ENCODE data around the gene ALX4. TPM values are rescaled to one million over a fixed set of nuclear protein-coding genes. Genes with fewer than 3 reads are reported as not detected.

ALX4 gene
- polyA plus RNA-seq, 5 donors: 0.05 to 0.37 (median 0.10) TPM

- no peak for DNase-seq
Observed at GRCh38 chr11:44267750-44268613, 42.0 kb downstream of the ALX4 start.

- no peak for DNase-seq
Observed at GRCh38 chr11:44267006-44267749, 42.8 kb downstream of the ALX4 start.

DNA sequence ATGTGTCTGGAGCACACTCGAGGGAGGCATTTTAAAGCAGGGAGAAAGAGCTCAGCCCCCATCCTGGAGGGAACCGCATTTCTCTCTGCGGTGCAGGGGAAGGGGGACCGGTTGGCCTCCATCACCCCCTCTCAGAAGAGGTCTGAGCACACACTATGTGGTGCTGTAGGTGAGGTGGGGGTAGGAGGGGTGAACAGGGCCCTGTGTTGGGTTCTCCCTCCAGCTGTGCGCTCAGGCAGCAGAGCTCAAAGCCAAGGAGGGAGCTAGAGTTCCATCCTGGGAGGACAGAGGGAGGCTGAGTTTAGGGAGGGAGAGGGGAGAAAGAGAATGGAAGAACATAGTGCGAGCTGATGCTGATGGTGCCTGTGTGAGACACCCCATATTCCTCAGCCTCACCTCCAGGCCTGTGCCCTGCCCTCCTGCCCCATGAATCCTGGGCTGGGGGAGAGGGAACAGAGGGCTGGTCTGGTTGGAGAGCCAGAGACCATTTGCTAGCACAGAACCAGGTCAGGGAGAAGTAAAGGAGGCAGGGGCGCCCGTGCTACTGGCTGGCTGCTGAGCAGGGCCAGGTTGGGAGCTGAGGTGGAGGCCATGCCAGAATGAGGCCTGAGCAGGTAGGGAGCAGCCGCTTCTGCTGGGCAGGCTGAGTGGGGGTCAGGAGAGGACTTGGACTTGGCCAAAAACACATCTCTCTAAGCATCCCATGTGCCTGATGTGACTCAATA lies 43.7 kb downstream of the ALX4 start:
- no peak for DNase-seq

DNA sequence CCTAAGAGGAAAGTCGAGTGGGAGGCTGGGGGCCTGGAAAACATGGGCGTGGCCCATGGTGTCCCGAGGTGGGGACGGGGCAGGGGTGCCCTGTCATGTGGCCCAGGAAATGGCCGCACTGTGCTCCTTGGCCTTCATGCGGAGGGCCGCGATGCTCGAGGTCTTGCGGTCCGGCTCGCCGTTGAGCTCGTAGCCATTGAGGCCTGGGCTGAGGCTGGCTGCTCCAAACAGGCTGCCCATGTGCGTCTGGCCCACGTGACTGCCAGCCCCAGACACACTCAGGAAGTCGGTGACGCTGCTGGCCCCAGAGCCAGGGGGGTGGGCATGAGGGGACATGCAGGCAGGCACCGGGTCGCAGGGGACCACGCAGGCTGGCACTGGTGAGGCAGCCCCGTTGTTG lies 45.2 kb downstream of the ALX4 start:
- no peak for DNase-seq

GRCh38 chr11:44264438-44264749 lies 45.5 kb downstream of the ALX4 start:
- DNase-seq: no peak

- no peak for DNase-seq
Observed at GRCh38 chr11:44263738-44264437, 46.1 kb downstream of the ALX4 start.

- DNase-seq: no peak
Observed at GRCh38 chr11:44261800-44262591, 47.9 kb downstream of the ALX4 start.

DNA sequence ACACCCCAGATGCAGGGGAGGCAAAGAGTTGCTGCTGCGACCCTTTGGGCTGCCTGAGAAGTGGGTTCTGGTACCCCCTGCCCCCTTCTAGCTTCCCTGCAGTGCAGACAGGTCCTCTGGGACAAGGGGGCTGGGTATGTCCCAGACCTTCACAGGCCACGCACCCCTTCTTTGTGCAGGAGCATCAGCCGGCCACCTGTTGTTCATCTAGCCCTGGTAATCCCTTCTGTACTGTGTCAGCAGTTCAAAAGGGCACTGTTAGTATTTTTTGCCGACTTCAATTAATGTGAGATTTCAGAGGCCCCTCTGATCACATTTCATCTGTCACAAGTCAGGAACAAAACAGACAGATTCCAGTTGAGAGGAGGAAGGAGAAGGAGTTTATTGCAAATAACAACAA lies 49.9 kb downstream of the ALX4 start:
- DNase-seq: no peak

DNA sequence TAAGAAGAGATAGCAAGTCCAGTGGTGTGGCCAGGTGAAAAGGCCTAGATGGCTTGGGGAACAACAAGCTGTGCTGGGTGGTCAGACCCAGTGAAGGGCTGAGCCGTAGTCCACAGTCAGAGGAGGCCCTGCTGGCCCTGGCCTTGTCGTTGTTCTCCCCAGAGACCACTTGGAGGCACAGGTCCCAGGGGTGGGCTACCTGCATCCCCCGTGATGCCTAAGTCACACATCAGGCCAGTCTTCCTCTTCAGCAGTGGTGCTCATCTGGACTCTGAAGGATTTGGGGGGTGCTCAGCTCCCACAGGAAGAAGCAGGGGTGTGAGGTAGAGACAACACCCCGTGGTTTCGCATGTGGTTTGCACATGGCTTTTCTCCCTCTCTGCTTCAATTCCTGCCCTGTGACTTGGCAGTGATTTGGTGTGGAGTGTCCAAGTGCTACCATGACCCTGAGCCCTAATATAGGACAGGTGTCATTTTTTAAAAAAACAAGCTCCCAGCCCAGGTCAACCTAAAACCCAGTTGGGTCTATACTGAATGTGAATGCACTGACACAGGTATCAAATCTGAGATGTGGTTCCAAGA lies 51.0 kb downstream of the ALX4 start:
- no peak for DNase-seq

DNA sequence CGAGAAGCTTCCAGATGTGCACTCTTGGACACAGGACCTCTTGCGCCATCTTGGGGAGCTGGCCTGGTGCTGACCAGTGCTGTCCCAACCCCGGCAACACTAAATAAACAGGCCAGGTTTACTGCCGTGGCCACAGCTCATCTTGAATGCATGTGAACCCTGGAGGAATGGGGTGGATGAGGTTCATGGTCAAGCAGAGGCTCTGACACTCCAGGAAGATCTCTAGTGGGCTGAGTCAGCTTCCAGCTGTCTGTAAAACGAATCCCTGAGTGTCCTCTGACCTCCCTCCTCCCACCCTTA lies 51.8 kb downstream of the ALX4 start:
- no peak for DNase-seq

DNA sequence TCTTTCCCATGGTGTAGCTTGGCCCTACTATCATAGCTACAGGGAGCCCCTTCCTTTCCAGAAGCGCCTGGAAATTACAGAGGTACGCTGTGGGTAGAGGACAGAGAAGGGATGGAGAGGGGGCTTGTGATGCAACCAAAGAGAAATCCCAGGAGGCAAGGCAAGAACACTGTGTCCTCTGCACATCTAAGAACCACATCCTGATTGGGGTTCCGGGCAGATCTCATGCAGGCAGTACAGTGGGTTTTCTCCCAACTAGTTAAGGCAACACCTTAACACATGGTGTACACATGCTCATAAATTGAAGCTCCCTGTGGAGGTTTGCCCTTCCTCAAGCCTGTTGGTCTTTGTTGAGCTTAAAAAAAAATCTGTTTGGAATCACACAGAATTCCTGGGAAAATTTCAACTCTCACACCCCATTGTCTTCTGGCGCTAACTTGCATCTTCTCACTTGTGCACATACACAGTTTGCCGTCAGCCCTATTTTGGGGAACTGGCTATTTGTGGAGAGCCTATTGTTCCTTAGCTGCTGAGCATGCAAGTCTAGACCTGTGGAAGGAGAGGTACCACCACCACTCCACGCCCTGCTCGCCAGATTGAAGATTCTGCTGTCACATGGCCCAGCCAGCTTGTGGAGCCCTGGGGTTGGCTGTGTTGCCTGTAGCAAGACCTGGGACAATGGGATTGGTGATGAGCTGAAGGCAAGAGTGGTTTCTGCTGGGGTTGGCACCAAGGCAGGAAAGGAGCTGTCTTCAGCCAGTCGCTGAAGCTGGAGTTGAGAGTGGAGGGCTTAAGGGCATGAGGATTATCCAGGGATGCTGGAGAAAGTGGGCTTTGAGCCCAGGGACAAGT lies 52.4 kb downstream of the ALX4 start:
- no peak for DNase-seq

DNA sequence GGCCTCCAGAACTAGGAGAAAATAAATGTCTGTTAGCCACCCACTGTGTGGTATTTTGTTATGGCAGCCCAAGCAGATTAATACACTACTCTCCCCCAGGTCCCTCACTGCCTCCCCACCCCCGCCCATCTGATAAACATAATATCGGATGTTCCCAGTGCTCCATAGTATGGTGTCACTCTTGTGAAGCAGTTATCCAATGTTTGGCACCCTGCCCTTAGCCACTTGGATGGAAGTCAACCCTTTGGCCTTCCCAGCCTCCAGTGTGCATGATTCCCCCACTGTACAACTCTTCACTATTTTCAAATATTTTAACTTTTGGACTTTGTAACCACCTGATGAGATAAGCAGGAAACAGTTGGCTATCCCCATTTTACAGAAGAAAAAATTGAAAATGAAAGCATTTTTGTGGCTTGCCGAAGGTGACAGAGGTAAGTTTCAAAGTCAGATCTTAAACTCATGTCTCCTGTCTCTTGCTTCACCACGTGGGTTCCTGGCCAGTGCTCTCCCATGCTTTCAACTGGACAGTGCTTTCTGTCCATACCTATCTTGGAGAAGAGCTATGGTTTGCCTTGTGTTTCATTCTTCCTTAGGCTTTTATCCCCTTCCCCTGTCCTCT lies 53.2 kb downstream of the ALX4 start:
- no peak for DNase-seq

GRCh38 chr11:44255406-44256071 lies 54.4 kb downstream of the ALX4 start:
- DNase-seq: no peak

- DNase-seq: no peak
Observed at GRCh38 chr11:44252999-44253602, 56.8 kb downstream of the ALX4 start.

GRCh38 chr11:44250421-44250820 lies 59.5 kb downstream of the ALX4 start:
- DNase-seq: no peak

GRCh38 chr11:44248109-44248508 lies 61.8 kb downstream of the ALX4 start:
- DNase-seq: no peak

DNA sequence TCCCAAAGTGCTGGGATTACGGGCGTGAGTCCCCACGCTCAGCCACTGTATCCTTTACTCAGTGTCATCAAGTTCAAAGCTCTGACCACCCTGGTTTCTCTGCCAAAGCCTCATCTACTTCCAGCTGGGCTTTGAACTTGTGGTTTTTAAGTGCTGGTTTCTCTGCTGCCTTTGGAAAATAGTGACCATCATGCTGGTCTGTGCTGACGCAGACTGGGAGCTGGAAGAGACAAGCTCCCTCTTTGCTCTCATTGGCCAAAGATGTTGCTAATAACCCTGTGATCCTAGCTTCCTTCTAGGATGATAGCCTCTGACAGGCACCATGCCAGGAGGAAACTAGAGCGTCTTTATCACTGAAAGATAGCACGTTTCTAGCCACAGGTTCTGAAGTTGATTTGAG lies 62.4 kb downstream of the ALX4 start:
- DNase-seq: no peak

- peak in 1 of 2 donors; percentile 51 for DNase-seq
Observed at GRCh38 chr11:44246726-44247125, 63.2 kb downstream of the ALX4 start.

Data from right lung (tissue), 5 donors.